Raji (cell line): ENCODE measurements around the gene ITGA11.

Source experiments
- POLR2A ChIP-seq: IDR thresholded peaks from 2 replicates; pipeline ENCODE4 v1.6.1; 2011; ENCODE audit warnings: low read depth, low read length, control low read depth; ENCODE audit not compliant: insufficient read depth

ITGA11 gene

DNA sequence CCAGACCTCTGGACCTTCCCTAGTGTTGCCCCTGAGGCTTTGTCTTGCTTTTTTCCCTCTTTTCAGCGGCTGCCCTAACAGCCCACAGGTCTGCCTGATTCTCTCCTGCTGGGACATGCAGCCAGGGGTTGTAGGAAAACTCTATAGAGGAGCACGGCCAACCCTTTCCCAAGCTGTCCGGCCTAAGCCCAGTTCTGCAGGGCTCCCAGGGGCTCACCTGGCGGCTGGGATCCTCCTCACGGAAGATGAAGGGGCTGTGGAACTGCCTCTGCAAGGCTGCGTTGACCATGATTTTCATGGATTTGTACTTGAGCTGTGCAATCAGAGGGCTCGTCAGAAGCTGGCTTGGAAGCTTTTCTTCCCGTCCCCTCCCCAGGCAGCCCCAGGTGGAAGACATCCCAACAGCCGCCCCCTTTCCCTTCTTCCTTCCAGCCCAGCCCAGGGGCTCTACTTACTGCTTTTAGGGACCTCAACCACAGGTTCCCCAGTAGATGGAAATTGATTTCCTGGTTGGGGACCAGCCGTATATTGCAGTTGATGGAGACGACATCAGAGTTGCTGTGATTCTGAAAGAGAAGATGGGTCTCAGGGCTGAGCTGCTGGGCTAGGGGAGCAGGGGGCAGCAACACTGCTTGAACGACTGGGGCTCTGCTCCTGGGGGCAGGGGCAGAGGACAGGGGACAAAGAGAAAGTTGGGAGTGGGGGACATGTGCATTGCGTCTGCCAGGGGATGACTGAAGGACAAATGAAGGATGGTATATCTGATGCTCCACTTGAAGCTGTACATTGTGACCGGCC, 124.6 kb downstream of the ITGA11 start:
- no peak for TF ChIP-seq POLR2A

DNA sequence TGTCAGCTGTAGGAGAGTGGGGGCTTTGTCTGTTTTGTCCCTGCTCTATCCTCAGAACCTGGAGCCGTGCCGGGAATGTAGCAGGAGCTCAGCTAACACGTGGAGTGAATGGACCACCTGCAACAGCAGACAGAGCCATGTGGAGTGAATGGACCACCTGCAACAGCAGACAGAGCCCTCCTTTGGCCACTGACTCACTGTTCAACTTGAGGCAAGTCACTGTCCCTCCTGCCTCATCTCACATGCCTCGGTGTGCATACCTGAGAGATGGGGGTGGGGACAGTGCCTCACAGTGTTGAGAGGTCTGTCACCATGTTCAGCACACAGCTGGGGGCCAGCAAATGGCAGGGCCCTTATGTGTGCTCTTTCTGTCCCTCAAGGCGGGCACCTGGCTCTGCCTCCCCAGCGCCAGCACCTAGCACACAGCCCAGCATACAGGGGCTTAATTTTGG, 126.5 kb downstream of the ITGA11 start:
- no peak for TF ChIP-seq POLR2A

DNA sequence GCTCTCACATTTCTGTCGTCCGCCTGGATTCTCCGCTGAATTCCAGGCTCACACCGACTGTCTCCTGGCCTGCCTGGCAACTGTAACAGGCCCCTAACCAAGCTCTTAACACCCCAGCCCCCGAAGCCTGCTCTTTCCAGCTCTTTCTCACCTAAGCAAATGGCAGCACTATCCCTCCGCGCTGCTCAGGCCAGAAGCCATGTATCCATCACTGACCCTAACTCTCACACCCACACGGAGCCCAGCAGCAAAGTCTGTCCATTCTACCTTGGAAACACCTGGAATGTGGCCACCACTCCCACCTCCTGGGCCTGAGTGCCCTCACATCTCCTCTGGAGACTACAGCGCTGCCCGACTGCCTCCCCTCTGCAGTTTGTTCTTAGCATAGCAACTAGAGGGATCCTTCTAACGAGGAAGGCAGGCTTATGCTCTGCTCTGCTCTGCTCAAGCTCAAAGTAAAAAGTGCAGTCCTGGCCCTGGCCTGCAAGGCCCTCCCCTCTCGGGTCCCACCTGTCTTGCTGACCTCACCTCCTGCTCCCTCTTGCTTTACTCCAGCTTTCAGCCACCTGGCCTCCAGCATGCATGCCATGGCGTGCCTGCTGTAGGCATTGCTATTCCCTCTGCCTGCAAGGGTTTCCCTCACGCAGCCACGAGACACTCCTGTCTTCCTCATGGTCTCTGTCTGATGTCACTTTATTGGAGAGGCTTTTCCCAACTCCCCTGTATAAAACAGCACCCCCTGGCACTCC, 127.2 kb downstream of the ITGA11 start:
- no peak for TF ChIP-seq POLR2A

DNA sequence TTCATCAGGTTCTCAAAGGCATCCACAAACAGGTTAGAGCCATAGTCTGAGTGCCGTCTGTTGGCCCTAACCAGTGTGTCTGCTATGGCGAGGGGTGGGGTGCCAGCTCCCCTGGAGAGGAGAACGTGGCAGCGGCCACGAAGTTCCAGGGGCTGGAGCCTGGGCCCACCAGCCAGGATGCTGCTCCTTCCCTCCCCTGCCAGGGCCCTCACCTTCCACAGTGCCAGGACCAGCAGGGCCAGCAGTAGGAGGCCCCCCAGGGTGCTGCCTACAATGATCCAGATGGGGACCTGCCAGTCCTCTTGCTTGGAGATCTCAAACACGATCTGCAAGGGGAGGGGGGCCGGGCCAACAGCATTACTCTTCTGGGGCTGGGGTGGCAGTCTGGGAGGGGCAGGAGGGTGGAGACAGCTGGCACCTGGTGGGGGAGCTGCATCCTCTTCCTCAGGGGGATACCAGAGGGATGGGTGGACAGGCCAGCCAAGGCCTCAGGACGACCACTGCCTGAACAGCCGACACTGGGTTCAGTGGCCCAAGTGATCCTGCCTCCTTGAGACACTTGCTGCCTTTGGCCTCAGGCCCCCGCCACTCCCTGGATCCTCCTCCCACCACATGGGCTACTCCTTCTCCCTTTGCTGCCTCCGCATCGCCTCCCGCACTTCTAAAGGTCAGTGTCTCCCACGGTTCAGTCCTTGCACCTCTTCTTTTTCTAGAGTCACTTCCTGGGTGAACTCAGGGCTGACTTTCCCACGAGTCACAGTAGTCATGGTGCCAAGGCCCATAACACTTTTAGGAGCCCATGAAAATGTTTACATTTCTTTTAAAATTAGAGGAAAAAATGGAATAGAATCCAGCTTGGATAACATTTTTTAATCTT, 128.2 kb downstream of the ITGA11 start:
- TF ChIP-seq POLR2A = no peak

DNA sequence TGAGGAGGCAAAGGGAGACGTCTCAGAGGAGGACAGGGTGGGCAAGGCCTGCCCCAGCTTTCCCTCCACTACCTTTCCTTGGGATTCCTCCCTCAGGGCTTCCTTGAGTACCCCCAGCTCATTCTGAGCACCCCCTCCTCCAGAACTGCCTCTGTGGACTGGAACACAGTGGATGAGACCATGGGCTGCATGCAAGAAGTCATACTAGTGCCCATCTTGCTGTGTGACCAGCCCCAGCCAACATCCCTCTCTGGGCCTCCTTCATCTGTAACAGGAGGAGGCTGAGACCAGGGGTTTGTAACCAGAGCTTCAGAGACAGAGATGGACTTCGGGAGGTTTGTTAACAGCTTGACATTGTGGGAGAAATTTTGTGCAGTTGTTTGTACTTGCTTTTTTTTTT, 128.8 kb downstream of the ITGA11 start:
- TF ChIP-seq POLR2A = no peak

DNA sequence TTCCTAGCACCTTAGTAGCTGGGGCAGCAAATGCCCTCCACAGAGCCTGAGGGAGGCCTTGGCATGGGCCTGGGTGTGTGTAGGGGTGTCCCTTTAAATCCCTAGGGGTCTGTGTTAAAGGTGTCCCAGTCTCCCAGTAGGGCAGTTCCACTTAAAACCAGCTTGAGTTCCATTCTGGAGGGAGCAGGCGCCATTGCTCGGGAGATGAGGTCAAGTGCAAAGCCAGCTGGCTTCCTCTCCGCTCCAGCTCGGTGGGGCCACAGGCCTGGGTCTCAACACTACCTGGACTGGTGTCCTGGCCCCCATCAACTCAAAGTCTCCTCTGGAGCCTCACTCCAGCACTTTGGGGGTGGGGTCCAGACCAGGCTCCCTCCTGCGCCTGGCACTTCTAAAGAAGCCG, 129.2 kb downstream of the ITGA11 start:
- TF ChIP-seq POLR2A = no peak

DNA sequence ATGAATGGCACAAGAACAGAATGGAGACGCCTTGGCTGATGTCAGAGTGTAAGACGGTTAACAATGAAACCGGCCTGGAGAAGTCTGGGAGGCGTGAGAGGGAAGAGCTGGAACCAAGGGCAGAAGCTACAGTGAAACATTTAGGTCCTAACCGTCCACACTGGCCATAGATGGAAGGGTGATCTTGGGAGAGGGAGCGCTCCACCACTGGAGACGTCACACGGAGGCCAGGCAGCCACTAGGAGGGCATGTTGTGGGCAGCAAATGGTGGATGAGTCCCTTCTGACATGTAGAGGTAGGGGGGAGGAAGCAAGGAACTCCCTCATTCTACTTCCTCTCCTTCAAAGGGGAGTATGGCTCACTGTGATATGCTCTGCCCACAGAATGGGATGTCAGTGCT, 130.7 kb downstream of the ITGA11 start:
- TF ChIP-seq POLR2A = no peak

DNA sequence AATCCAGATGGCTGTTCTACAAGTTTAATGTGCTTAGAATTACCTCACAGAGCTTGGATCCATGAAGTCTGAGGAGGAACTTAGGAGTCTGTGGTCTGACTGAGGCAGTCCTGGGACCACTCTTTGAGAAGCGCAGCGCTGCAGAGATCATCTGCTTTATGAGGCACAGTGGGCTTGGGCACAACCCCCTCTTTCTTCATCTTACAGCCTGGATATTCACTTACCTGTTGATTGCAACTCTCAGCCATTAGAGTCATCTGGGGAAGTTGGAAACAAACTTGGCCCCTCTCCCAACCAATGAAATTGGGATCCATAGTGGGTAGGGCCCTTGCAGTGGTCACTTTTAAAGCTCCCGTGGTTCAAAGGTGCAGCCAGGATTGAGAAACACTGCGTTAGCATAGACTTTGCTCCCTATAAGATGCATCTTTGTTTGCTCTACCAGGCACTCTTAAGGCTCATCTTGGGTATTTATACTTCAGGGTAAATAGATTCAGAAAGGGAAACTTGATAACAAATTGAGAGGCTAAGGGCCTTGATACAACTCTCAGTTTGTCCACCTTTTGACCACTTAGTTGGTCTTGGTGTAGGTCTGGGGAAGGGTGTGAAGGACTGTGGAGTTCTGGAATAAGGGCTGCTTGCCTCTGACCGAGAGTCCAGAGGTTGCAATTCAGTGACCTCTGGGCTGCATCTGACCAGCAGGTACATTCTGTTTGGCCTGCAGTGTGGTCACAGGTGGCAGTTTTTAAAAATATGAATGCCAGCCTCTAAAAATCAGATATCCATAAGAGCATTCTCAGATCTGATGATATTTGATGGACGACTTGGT, 131.6 kb downstream of the ITGA11 start:
- TF ChIP-seq POLR2A = no peak

DNA sequence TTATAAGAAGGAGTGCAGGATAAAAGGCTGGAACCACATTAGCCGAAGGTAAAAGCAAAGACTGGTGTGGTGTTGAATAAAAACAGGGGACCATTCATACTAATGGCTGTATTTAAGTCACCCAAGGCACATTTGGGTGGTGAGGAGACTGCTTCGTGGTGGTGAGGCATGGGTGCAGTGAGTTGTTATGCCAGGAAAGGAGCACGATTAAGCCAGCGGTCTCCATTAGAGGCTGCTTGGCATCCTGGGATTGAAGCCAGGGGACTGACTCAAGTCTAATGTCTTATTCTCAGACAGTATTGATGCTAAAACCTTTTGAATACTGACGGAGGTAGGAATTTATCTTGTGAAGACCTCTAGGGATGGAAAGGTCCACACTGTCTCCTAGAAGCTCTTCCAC, 132.5 kb downstream of the ITGA11 start:
- TF ChIP-seq POLR2A = no peak

DNA sequence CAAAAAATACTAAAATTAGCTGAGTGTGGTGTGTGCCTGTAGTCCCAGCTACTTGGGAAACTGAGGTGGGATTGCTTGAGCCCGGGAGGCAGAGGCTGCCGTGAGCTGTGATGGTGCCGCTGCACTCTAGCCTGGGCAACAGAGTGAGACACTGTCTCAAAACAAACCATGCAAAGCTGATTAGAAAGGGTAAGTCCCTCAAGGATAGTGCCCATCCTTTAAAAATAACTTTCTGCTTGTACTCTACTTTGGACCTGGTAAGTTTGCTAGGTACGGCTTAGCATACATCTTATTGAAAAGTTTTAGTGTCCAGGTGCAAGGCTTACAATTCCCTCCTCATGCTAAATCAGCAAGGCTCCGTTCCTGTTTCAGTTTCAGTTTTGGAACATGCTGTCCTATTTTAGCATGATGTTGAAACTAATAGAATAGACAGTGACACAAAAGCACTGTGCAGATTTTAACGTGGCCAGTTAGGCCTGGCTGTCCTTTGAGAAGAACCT, 133.0 kb downstream of the ITGA11 start:
- no peak for TF ChIP-seq POLR2A

DNA sequence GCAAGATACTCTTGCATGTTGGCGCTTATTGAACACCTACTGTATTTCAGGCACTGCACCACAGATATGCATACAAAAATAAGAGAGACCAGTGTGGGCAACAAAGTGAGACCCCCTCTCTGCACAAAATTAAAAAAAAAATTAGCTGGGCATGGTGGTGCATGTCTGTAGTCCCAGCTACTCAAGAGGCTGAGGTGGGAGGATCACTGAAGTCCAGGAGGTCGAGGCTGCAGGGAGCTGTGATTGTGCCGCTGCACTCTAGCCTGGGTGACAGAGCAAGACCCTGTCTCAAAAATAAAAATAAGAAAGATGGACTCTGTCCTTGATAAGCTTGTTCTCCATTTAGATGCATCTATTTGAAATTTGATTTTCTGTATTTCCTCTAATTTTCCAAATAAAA, 133.6 kb downstream of the ITGA11 start:
- TF ChIP-seq POLR2A = no peak

DNA sequence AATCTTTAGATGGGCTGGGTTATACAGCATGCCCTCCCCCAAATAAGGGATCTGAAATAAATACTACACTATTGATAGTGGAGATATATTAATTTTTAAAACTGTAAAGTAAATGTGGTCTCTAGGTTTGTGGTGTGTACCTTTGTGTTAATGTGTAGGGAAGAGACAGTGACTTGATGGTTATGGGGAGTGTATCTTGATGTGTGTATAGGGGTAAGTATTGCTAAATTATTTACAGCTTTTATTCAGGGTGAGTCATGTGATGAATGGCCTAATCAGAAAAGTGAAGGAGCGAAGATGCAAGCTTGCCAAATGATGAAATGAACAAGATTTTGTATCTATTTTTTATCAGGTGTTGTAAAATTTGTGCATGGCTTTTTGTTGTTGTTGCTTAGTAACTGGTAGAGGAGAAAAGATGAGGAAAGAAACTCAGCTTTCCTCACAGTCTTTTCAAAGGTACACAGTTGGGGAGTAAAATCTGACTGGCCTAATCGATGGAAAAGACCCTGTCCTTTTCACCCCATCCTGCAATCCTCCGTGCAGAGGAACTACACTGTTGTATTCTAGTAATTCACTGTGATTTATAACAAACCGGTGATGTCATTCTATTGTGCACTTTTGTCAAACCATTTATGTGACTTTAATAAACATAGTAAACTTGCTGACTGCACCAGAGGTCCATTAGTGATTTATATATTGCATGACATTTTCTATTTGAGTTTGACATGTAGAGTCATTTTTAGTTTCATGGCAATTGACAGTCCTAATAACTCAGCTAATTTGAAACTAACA, 136.8 kb downstream of the ITGA11 start:
- TF ChIP-seq POLR2A = no peak

DNA sequence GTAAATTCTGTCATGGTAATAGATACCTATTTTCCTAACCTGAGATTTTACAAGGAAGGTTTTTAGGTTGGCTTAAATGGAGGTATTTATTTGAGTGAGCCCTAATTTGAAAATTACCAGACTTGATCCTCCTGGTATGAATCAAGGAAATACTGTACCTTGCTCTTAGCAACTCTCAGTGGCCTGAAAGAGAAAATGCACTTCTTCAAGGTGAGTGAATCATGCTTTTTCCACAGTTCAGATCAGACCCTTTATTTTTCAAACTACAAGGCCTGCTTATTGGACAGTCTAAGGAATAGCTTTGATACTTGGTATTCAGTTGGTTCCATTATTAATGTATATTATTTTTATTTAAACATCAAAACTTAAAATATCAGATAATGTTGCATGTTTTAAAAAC, 139.0 kb downstream of the ITGA11 start:
- no peak for TF ChIP-seq POLR2A
